ENCODE measurements around the gene OR2AE1. TPM values are rescaled to one million over a fixed set of nuclear protein-coding genes. Genes with fewer than 3 reads are reported as not detected.

The OR2AE1 gene
- total and polyA plus RNA-seq, 9 of the 15 experiments (the other 6 are each of a cell fraction or from before 2014, with no cell fraction given) = 0.27 TPM; not detected in 8

DNA sequence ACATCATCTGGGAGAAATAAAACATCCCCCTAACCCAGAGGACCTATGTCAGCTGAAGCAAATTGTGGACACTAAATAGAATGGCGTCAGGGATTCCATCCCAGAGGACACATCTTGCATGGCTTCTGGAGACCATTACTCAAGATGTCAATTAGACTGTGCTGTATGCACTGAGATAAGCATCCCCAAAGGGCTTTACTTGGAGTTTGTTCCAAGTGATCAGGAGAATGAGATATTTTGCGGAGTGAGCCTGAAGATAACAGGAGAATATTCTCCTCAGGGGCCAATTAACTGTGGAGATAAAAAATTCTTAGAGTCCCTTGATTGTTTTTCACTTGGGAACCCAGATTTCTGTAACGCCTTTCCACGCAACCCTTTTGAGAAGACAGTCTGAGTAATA lies 4.5 kb upstream of the OR2AE1 start (continued):
- TF ChIP-seq, protein P1, sequence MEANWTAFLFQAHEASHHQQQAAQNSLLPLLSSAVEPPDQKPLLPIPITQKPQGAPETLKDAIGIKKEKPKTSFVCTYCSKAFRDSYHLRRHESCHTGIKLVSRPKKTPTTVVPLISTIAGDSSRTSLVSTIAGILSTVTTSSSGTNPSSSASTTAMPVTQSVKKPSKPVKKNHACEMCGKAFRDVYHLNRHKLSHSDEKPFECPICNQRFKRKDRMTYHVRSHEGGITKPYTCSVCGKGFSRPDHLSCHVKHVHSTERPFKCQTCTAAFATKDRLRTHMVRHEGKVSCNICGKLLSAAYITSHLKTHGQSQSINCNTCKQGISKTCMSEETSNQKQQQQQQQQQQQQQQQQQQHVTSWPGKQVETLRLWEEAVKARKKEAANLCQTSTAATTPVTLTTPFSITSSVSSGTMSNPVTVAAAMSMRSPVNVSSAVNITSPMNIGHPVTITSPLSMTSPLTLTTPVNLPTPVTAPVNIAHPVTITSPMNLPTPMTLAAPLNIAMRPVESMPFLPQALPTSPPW (CRISPR knock-in tag; IDR thresholded peaks at IDR 0.05) = no peak
- TF ChIP-seq ZNF507 (tag; conservative IDR thresholded peaks at IDR 0.05) (no peak), SIN3B (IDR thresholded peaks at IDR 0.05; ENCODE audit: low read depth) (no peak), CXXC5 (CRISPR knock-in tag; IDR thresholded peaks at IDR 0.05) (peak; percentile 40; the same call in 1 of the 2 replicates), HDAC1 (IDR thresholded peaks at IDR 0.05) (peak in 1 of 2 experiments; percentile 88; a peak in 2 of 4 replicates), L3MBTL2 (IDR thresholded peaks at IDR 0.05) (no peak), TBL1XR1 (IDR thresholded peaks at IDR 0.05; ENCODE audit: low read length in 2 of 2) (no peak), KDM5B (IDR thresholded peaks at IDR 0.05; ENCODE audit: insufficient replicate concordance, low read depth, low read length) (no peak), ELF2 (CRISPR knock-in tag; IDR thresholded peaks at IDR 0.05) (no peak), ZNF589 (CRISPR knock-in tag; IDR thresholded peaks at IDR 0.05; ENCODE audit: low read depth) (no peak), EP300 (IDR thresholded peaks at IDR 0.05; ENCODE audit: low read length) (no peak; the same call in 1 of the 2 replicates), LEF1 (IDR thresholded peaks at IDR 0.05) (0 out of 2 replicates have a peak, but pooled peaks have one; percentile 33), HDAC2 (IDR thresholded peaks at IDR 0.05) (peak; percentile 87), NCOA2 (IDR thresholded peaks at IDR 0.05; ENCODE audit: partially characterized antibody in 2 of 2) (no peak)
- TF ChIP-seq, protein P2, sequence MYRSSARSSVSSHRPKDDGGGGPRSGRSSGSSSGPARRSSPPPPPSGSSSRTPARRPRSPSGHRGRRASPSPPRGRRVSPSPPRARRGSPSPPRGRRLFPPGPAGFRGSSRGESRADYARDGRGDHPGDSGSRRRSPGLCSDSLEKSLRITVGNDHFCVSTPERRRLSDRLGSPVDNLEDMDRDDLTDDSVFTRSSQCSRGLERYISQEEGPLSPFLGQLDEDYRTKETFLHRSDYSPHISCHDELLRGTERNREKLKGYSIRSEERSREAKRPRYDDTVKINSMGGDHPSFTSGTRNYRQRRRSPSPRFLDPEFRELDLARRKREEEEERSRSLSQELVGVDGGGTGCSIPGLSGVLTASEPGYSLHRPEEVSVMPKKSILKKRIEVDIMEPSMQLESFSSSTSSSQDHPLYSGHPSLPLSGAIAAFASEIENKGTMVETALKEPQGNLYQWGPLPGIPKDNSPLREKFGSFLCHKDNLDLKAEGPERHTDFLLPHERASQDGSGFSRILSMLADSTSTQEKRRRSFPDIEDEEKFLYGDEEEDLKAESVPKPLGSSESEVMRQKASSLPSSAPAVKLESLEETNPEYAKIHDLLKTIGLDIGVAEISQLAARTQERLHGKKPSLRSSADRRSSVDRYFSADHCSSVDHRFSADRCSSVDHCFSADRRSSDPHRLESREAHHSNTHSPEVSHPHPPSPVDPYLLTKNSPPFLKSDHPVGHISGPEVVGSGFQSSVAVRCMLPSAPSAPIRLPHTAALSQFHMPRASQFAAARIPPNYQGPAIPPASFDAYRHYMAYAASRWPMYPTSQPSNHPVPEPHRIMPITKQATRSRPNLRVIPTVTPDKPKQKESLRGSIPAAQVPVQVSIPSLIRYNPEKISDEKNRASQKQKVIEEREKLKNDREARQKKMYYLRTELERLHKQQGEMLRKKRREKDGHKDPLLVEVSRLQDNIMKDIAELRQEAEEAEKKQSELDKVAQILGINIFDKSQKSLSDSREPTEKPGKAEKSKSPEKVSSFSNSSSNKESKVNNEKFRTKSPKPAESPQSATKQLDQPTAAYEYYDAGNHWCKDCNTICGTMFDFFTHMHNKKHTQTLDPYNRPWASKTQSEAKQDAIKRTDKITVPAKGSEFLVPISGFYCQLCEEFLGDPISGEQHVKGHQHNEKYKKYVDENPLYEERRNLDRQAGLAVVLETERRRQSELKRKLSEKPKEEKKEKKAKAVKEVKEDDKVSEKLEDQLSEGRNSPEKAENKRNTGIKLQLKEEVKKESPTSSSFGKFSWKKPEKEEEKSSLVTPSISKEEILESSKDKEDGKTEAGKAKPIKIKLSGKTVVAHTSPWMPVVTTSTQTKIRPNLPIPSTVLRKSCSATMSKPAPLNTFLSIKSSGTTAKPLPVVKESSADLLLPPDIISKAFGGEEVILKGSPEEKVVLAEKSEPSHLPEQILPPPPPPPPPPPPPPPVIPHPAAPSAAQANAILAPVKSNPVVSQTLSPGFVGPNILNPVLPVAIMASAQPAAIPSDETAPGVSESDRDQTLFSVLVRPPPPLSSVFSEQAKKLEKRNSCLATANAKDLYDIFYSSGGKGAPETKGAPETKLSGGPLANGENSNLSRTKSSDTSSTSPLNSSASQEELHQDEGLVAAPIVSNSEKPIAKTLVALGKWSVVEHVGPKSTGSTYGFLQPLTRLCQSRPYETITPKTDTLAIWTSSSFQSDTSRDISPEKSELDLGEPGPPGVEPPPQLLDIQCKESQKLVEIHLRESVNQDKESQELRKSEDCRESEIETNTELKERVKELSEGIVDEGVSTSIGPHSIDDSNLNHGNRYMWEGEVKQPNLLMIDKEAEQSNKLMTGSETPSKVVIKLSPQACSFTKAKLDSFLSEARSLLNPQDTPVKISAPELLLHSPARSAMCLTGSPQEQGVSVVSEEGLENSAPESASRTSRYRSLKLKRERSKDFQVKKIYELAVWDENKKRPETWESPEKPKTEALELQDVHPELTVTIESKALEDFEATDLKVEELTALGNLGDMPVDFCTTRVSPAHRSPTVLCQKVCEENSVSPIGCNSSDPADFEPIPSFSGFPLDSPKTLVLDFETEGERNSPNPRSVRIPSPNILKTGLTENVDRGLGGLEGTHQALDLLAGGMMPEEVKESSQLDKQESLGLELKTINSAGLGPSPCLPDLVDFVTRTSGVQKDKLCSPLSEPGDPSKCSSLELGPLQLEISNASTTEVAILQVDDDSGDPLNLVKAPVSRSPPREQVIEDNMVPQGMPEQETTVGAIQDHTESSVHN (IDR thresholded peaks at IDR 0.05; ENCODE audit: borderline replicate concordance in 1 of 2, low read depth in 1 of 2) = no peak
- TF ChIP-seq, protein P3, sequence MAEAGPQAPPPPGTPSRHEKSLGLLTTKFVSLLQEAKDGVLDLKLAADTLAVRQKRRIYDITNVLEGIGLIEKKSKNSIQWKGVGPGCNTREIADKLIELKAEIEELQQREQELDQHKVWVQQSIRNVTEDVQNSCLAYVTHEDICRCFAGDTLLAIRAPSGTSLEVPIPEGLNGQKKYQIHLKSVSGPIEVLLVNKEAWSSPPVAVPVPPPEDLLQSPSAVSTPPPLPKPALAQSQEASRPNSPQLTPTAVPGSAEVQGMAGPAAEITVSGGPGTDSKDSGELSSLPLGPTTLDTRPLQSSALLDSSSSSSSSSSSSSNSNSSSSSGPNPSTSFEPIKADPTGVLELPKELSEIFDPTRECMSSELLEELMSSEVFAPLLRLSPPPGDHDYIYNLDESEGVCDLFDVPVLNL (CRISPR knock-in tag; IDR thresholded peaks at IDR 0.05; ENCODE audit: low read depth) = no peak
- TF ChIP-seq, protein P4, sequence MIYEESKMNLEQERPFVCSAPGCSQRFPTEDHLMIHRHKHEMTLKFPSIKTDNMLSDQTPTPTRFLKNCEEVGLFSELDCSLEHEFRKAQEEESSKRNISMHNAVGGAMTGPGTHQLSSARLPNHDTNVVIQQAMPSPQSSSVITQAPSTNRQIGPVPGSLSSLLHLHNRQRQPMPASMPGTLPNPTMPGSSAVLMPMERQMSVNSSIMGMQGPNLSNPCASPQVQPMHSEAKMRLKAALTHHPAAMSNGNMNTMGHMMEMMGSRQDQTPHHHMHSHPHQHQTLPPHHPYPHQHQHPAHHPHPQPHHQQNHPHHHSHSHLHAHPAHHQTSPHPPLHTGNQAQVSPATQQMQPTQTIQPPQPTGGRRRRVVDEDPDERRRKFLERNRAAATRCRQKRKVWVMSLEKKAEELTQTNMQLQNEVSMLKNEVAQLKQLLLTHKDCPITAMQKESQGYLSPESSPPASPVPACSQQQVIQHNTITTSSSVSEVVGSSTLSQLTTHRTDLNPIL (CRISPR knock-in tag; IDR thresholded peaks at IDR 0.05) = no peak

All from K562 (cell line).